Measurements from ENCODE around the gene POFUT2.

The POFUT2 gene

DNA sequence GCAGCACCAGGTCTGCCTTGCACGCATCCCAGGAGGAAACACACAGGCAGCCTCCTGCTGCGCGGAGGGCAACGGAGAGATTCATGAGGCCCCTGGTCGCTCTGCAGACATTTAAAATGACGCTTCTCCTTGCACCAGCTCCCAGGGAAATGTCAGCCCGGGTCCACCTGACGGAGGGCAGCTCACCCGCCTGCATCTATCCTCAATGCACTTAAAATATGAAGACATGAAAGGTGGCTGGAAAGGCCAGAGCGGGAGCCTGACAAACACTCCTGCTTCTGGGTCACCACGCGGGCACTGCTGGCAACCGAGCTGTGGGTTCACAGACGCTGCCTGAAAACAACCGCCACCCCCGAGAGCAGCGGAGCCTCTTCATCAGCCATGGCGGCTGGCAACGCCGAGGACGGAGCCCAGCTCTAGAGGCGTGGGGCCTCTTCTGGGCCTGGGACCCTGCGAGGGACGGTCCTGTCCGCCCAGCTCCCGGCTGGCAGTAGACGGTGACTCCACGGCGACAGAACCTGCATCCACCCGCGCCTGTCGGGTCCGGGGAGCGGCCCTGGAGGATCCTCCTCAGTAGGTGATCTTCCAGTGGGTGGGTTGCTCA lies 22.7 kb downstream of the POFUT2 start:
- Histone ChIP-seq H3K4me3 (IDR thresholded peaks at IDR 0.05; ENCODE audit: insufficient read depth, low read depth, low read length) (no peak overlapping the region), H3K4me2 (no peak overlapping the region), H3K36me3 (ENCODE audit: insufficient read depth) (peaks cover 5% of the 10 kb centered on the region; the same call in 1 of the 2 replicates), H3K9ac (no peak overlapping the region), H3K79me2 (ENCODE audit: insufficient read depth, low read depth) (no peaks in the 10 kb centered on the region), H3K27ac (no peak overlapping the region), H3K27me3 (ENCODE audit: insufficient read depth, low read depth) (no peaks in the 10 kb centered on the region), H3K4me1 (ENCODE audit: low read depth, poor library complexity, severe bottlenecking) (no peaks in the 10 kb centered on the region), H4K20me1 (ENCODE audit: insufficient read depth) (no peaks in the 10 kb centered on the region), H2AFZ (ENCODE audit: low read depth) (no peak overlapping the region)
- TF ChIP-seq, protein P1, sequence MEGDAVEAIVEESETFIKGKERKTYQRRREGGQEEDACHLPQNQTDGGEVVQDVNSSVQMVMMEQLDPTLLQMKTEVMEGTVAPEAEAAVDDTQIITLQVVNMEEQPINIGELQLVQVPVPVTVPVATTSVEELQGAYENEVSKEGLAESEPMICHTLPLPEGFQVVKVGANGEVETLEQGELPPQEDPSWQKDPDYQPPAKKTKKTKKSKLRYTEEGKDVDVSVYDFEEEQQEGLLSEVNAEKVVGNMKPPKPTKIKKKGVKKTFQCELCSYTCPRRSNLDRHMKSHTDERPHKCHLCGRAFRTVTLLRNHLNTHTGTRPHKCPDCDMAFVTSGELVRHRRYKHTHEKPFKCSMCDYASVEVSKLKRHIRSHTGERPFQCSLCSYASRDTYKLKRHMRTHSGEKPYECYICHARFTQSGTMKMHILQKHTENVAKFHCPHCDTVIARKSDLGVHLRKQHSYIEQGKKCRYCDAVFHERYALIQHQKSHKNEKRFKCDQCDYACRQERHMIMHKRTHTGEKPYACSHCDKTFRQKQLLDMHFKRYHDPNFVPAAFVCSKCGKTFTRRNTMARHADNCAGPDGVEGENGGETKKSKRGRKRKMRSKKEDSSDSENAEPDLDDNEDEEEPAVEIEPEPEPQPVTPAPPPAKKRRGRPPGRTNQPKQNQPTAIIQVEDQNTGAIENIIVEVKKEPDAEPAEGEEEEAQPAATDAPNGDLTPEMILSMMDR (conservative IDR thresholded peaks at IDR 0.05; ENCODE audit: low read depth, low read length), result no peak

DNA sequence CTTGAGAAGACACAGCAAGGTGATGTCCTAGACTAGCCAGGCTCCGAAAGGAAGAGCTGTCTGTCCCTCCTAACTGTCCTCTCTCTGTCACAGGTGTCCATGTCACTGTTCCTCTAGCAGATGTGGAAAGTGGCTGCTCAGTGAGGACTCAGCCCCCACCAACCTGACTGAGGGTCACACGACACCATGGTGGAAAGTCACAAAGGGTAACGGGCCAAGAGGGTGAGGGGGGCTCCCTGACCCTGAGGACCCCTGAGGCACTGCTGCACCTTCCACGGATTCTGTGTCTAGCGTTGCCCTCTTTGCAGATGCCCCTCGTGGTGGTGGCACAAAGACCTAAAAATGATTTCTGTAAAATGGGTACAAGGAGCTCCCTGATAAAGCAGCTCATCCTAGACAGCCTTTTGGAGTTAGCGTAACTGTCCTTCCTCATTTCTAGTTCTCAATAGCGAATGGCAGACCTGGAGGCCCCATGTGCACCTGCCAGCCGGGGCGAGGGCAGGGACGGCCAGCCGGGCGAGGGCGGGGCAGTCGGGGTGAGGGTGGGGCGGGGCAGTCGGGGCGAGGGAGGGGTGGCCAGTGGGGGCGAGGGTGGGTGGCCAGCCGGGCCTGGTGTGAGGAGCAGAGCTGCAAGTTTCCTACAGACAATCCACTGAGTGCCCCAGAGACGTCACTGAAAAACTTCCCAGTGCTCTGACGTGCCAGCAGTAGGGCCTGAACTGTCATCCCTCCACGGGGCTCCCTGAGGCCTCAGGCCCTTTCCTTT lies 23.4 kb downstream of the POFUT2 start:
- Histone ChIP-seq H3K4me1 (ENCODE audit: low read depth, poor library complexity, severe bottlenecking) (no peaks in the 10 kb centered on the region), H3K4me2 (no peak overlapping the region), H3K36me3 (ENCODE audit: insufficient read depth) (no peaks in the 10 kb centered on the region), H3K27ac (no peak overlapping the region), H3K4me3 (IDR thresholded peaks at IDR 0.05; ENCODE audit: insufficient read depth, low read depth, low read length) (no peak overlapping the region), H3K27me3 (ENCODE audit: insufficient read depth, low read depth) (no peaks in the 10 kb centered on the region; the same call in 1 of the 2 replicates), H2AFZ (ENCODE audit: low read depth) (no peak overlapping the region), H4K20me1 (ENCODE audit: insufficient read depth) (no peaks in the 10 kb centered on the region), H3K79me2 (ENCODE audit: insufficient read depth, low read depth) (no peaks in the 10 kb centered on the region), H3K9ac (no peak overlapping the region)
- TF ChIP-seq, protein P1 (conservative IDR thresholded peaks at IDR 0.05; ENCODE audit: low read depth, low read length), result no peak

DNA sequence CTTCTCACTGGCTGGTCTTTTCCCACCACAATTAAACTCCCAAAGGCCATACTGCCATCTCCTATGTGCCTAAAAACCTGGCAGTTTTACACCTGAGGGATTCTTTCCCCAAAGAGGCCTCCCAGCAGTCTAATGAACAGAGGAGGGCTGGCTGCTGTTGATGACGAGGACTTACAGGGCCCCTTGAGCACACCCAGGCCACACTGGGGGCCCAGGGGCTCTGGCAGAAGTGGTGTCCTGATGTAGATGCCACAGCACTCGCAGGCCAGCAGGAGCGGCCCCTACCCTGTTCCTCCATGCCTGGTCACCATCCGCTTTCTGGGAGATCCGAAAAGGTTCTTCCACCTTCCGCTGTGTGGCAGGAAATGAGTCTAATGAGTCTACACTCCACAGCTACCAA lies 24.2 kb downstream of the POFUT2 start:
- no peak overlapping the region for H3K4me2 ChIP-seq
- no peaks in the 10 kb centered on the region for H3K4me1 ChIP-seq (ENCODE audit: low read depth, poor library complexity, severe bottlenecking)
- H3K4me3 ChIP-seq (IDR thresholded peaks at IDR 0.05; ENCODE audit: insufficient read depth, low read depth, low read length), result no peak overlapping the region
- H3K27ac ChIP-seq, result no peak overlapping the region
- no peak overlapping the region for H3K9ac ChIP-seq
- TF ChIP-seq, protein P1 (conservative IDR thresholded peaks at IDR 0.05; ENCODE audit: low read depth, low read length), result no peak
- H2AFZ ChIP-seq (ENCODE audit: low read depth), result no peak overlapping the region
- no peaks in the 10 kb centered on the region for H3K79me2 ChIP-seq (ENCODE audit: insufficient read depth, low read depth)
- no peaks in the 10 kb centered on the region for H4K20me1 ChIP-seq (ENCODE audit: insufficient read depth)
- H3K36me3 ChIP-seq (ENCODE audit: insufficient read depth), result no peaks in the 10 kb centered on the region
- H3K27me3 ChIP-seq (ENCODE audit: insufficient read depth, low read depth), result no peaks in the 10 kb centered on the region; the same call in 1 of the 2 replicates

DNA sequence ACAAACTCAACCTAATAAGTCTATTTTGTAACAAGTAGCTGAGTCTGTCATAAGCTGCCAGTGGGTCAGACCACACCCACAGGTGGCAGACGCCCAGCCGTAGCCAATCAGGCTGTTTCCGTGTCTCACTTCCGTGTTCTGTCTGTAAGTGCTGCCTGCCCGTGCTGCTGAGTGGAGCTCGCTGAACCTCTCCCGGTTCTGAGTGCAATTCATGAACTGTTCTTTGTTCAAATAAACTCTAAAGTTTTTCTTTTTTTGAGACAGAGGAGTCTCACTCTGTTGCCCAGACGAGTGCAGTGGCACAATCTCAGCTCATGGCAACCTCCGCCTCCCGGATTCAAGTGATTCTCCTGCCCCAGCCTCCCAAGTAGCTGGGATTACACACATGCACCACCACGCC lies 25.1 kb downstream of the POFUT2 start:
- no peaks in the 10 kb centered on the region for H3K79me2 ChIP-seq (ENCODE audit: insufficient read depth, low read depth)
- H4K20me1 ChIP-seq (ENCODE audit: insufficient read depth), result no peaks in the 10 kb centered on the region
- no peak overlapping the region for H3K9ac ChIP-seq
- no peaks in the 10 kb centered on the region for H3K4me1 ChIP-seq (ENCODE audit: low read depth, poor library complexity, severe bottlenecking)
- H3K27me3 ChIP-seq (ENCODE audit: insufficient read depth, low read depth), result no peaks in the 10 kb centered on the region; the same call in 1 of the 2 replicates
- H3K4me3 ChIP-seq (IDR thresholded peaks at IDR 0.05; ENCODE audit: insufficient read depth, low read depth, low read length), result no peak overlapping the region
- H3K36me3 ChIP-seq (ENCODE audit: insufficient read depth), result no peaks in the 10 kb centered on the region
- H2AFZ ChIP-seq (ENCODE audit: low read depth), result no peak overlapping the region
- no peak overlapping the region for H3K27ac ChIP-seq
- TF ChIP-seq, protein P1 (conservative IDR thresholded peaks at IDR 0.05; ENCODE audit: low read depth, low read length), result no peak
- no peak overlapping the region for H3K4me2 ChIP-seq
